ENCODE results near the gene GMPPA.

DNA sequence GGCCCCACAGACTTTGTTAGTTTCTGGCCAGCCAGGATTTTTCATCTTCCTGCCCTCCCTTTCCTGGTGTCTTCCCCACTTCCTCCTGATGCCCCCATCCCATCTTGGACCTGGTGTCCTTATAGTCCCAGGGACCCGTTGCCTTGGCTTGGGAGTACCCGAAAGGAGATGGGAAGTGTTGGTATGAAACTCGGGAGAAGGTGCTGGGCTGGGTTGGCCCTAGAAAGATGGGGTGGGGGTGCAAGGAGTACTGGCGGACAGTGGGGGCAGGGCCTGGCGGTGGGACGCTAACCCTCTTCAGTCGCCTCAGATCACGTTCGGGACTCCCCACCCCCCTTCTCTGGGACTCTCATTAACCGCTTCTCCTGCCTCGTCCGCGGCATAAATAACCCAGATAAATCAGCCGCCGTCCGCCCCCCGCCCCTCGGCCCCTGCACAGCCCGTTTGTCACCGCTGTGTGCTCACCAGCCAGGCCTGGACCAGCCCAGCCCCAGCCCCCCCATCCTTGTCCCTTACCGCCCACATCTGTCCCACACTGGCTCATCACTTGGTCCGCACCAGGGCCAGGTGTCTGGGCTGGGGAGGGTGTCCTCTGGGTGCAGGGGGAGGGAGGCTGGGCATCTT is 11.9 kb downstream of the GMPPA start:
- TF ChIP-seq POLR2A (IDR thresholded peaks at IDR 0.05; ENCODE audit: low read length) (no peak), GATA1 (IDR thresholded peaks at IDR 0.05; ENCODE audit: low read depth, low read length) (no peak)
